GM20000 (cell line): Measurements from ENCODE around the gene DNAJC27.

Experiments
- DNase-seq: peaks from one replicate; pipeline ENCODE4 v3.0.0; 2012; ENCODE audit warnings: low spot score
- CTCF ChIP-seq: IDR thresholded peaks from 2 replicates; pipeline ENCODE4 v1.5.1; 2012; ENCODE audit warnings: mild to moderate bottlenecking, control low read depth; ENCODE audit errors: extremely low read depth, missing control alignments

The DNAJC27 gene

GRCh38 chr2:24981411-24982136 is 9.8 kb upstream of the DNAJC27 start:
- no peak for TF ChIP-seq CTCF
- no peak for DNase-seq

DNA sequence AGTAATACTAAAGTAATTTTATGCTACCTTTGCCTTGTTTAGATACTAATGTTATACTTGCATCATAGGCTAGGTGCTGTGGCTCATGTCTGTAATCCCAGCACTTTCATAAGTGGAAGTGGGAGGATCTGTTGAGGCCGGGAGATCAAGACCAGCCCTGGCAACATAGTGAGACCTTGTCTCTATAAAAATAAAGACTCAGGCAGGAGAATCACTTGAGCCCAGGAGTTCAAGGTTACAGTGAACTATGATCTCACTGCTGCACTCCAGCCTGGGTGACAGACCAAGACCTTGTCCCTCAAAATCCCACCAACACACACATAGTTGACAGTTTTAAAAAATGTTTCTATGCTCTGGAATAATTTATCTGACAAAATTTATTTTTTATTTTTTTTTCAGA is 6.9 kb upstream of the DNAJC27 start:
- no peak for DNase-seq
- no peak for TF ChIP-seq CTCF

- DNase-seq = no peak
- TF ChIP-seq CTCF = no peak
Measured at GRCh38 chr2:24977631-24978030, 5.9 kb upstream of the DNAJC27 start.

- TF ChIP-seq CTCF = no peak
- no peak for DNase-seq
Measured at GRCh38 chr2:24973812-24974211, 2.1 kb upstream of the DNAJC27 start.

GRCh38 chr2:24972315-24972961 is 683 bp upstream of the DNAJC27 start:
- DNase-seq = peak; percentile 34
- TF ChIP-seq CTCF = no peak

DNA sequence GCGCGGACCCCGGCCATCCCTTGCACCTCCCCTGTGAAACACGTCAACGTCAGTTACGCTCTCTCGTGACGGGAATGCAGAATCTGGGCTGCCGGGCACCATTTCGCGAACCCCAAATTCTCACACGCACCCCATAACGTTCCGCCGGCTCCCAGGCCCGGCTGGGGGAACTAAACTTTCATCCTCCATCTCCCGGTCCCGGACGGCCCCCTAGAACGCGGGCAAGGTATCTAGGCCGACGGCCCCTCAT is 544 bp downstream of the DNAJC27 start:
- no peak for TF ChIP-seq CTCF
- peak; percentile 44 for DNase-seq

DNA sequence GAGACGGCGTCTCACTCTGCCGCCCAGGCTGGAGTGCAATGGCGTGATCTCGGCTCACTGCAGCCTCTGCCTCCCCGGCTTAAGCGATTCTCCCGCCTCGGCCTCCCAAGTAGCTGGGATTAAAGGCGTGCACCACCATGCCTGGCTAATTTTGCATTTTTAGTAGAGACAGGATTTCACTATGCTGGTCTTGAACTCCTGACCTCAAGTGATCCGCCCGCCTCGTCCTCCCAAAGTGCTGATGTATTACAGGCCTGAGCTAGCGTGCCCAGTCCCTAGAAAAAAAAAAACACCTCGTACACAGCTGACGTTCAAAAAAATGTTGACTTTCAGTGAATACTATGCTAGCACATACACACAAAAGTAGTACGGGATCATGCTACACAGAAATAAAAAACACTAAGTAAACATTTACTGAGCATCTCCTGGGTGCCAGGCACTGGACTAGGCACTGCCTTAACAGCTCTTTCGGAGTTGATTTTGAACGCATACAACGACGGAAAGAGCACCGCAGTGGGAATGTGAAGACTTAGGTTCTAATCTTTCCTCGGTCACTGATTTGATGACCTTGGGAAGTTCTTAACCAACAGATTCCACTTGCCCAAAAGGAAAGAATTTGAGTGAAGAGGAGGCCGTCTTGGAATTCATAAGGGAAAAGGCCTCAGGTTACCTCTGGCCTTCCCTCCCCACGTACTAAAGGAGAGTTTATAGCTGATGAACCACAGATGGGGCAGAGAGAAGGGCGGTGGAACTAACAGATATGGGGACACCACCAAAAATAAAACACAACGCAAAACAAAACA is 1.1 kb downstream of the DNAJC27 start:
- no peak for TF ChIP-seq CTCF
- DNase-seq = no peak
